ENCODE measurements around the gene WWOX.

- TF ChIP-seq POLR2A (IDR thresholded peaks at IDR 0.05) (no peak), CTCF (IDR thresholded peaks at IDR 0.05) (no peak), EP300 (IDR thresholded peaks at IDR 0.05) (no peak)
Observed at GRCh38 chr16:78936060-78936459, 836.6 kb downstream of the WWOX start.
